CD4-positive, alpha-beta memory T cell (primary cell): ENCODE results near the gene RAB14. TPM values are rescaled to one million over a fixed set of nuclear protein-coding genes. Genes with fewer than 3 reads are reported as not detected.
A peak's percentile ranks its signal among the peaks of the same experiment; 100 is the strongest.

Experiments used
- CTCF ChIA-PET: fragments of 350-600 bp; sonication (Branson Sonifier 250); formaldehyde crosslinking; loops from one replicate; lab custom pipeline; 2021; ENCODE audit warnings: inconsistent platforms; ENCODE audit not compliant: partially characterized antibody; lab: Charles Lee
- POLR2A ChIA-PET: fragments of 350-600 bp; sonication (Branson Sonifier 250); formaldehyde crosslinking; loops from one replicate; lab custom pipeline; 2021; ENCODE audit not compliant: partially characterized antibody; lab: Charles Lee
- DNase-seq, 5 donors: peaks; one replicate each; pipeline versions ENCODE4 v3.0.0 to v3.0.0-alpha.2; 2020 to 2022; ENCODE audit warnings: mixed read lengths in 1 of 5
- H3K27ac ChIP-seq: one replicate; pipeline ENCODE4 v1.7.0; 2013; ENCODE audit warnings: low read depth, low read length
- H3K27me3 ChIP-seq: 2 replicates; pipeline ENCODE4 v1.7.0; 2013; ENCODE audit warnings: mild to moderate bottlenecking, low read length, moderate library complexity; ENCODE audit not compliant: insufficient read depth
- H3K36me3 ChIP-seq: 2 replicates; pipeline ENCODE4 v1.7.0; 2013; ENCODE audit warnings: mild to moderate bottlenecking, low read length, moderate library complexity; ENCODE audit not compliant: insufficient read depth
- H3K4me1 ChIP-seq: 2 replicates; pipeline ENCODE4 v1.7.0; 2013; ENCODE audit warnings: mild to moderate bottlenecking, low read length, moderate library complexity; ENCODE audit not compliant: insufficient read depth
- H3K4me3 ChIP-seq, 2 donors: one replicate each; pipeline ENCODE4 v1.7.0; 2013; ENCODE audit warnings: low read length in 2 of 2, mild to moderate bottlenecking in 1 of 2
- H3K9me3 ChIP-seq, 2 donors: one replicate each; pipeline ENCODE4 v1.7.0; 2013; ENCODE audit warnings: low read length in 2 of 2, control low read depth in 1 of 2; ENCODE audit not compliant: control insufficient read depth in 1 of 2
- H3K27ac Mint-ChIP-seq, 7 donors: one replicate each; pipeline ENCODE4 v1.8.0; 2020 to 2021; ENCODE audit warnings: mixed read lengths in 7 of 7, mild to moderate bottlenecking in 6 of 7, inconsistent platforms in 3 of 7, moderate library complexity in 3 of 7
- H3K27me3 Mint-ChIP-seq, 2 donors: one replicate each; pipeline ENCODE4 v1.8.0; 2020 to 2021; ENCODE audit warnings: mixed read lengths in 2 of 2
- H3K36me3 Mint-ChIP-seq, 2 donors: one replicate each; pipeline ENCODE4 v1.8.0; 2020 to 2021; ENCODE audit warnings: mixed read lengths in 2 of 2, inconsistent platforms in 1 of 2, mild to moderate bottlenecking in 1 of 2
- H3K4me1 Mint-ChIP-seq, 4 donors: one replicate each; pipeline ENCODE4 v1.8.0; 2020 to 2021; ENCODE audit warnings: mixed read lengths in 4 of 4, mild to moderate bottlenecking in 1 of 4
- H3K4me3 Mint-ChIP-seq, 8 donors: one replicate each; pipeline ENCODE4 v1.8.0; 2020 to 2021; ENCODE audit warnings: mixed read lengths in 8 of 8, mild to moderate bottlenecking in 7 of 8, moderate library complexity in 6 of 8, inconsistent platforms in 3 of 8
- H3K9me3 Mint-ChIP-seq, 8 donors: one replicate each; pipeline ENCODE4 v1.8.0; 2020 to 2021; ENCODE audit warnings: mixed read lengths in 8 of 8, mild to moderate bottlenecking in 5 of 8, inconsistent platforms in 3 of 8, moderate library complexity in 1 of 8
- intact Hi-C: fragments of 100-400 bp; cut with micrococcal nuclease; formaldehyde crosslinking; loops from one replicate; pipeline ENCODE4 v1.15.1; 2023
- polyA plus RNA-seq, 2 donors: library from polyadenylated mRNA; unstranded; fragments of 300-500 nt; fragmentation: Illumina TruSeq; gene quantifications; one replicate each; pipeline ENCODE4 v1.2.3, GENCODE V29; 2021
- total RNA-seq, 2 experiments: library from RNA; stranded (reverse); gene quantifications; one replicate each; pipeline ENCODE4 v1.2.3, GENCODE V29; 2021

Gene RAB14
- total and polyA plus RNA-seq, 4 experiments from 2014 or later, result 34.8 to 68.1 (median 59.8) TPM

GRCh38 chr9:121169094-121169601 is 32.5 kb downstream of the RAB14 start:
- H3K4me3 Mint-ChIP-seq, result peak overlapping the region in 3 of 8 donors; percentile 24 to 38 (median 25)
- DNase-seq, result peak; percentile 21 to 51 (median 28)
- H3K27ac ChIP-seq, result peak overlapping the region; percentile 23
- H3K27me3 ChIP-seq, result no peaks in the 10 kb centered on the region
- peaks cover 57 to 88% of the 10 kb centered on the region in 2 donors for H3K36me3 Mint-ChIP-seq
- intact Hi-C loops, result loop anchor here (2.0 kb wide), 1 partner anchor 62 kb away; no protein-coding TSS in a partner anchor
- POLR2A ChIA-PET, result interaction anchor here (0.8 to 2.3 kb wide), 4 partner anchors 15 to 48 kb away, joined by 3 to 6 read pairs (median 4); no protein-coding TSS in a partner anchor
- no peaks in the 10 kb centered on the region for H3K9me3 ChIP-seq
- H3K9me3 Mint-ChIP-seq, result no peaks in the 10 kb centered on the region
- H3K4me3 ChIP-seq, result no peak overlapping the region
- peaks cover 18 to 26% (median 23%) of the 10 kb centered on the region in 4 donors for H3K4me1 Mint-ChIP-seq
- CTCF ChIA-PET, result interaction anchor here (0.6 to 2.8 kb wide), 14 partner anchors 9 to 187 kb away, joined by 3 to 10 read pairs (median 4); no protein-coding TSS in a partner anchor
- peaks cover 17% of the 10 kb centered on the region for H3K4me1 ChIP-seq
- H3K27me3 Mint-ChIP-seq, result no peaks in the 10 kb centered on the region
- peaks cover 82% of the 10 kb centered on the region for H3K36me3 ChIP-seq
- H3K27ac Mint-ChIP-seq, result peak overlapping the region; percentile 50 to 90 (median 84)

DNA sequence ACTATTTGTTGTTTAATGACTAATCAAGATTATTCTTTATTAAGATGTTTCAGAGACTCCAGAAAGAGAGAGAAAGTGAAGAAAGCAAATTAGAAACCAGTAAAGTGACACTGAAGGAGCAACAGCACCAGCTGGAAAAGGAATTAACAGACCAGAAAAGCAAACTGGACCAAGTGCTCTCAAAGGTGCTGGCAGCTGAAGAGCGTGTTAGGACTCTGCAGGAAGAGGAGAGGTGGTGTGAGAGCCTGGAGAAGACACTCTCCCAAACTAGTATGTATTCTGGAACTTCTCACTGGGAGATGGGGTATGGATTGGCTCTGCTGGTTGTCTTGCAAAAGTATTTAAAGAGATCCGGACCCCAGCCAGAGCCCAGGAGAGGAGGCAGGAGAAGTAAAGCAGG is 33.6 kb downstream of the RAB14 start:
- H3K36me3 ChIP-seq, result peaks cover 75% of the 10 kb centered on the region
- H3K9me3 ChIP-seq, result no peaks in the 10 kb centered on the region
- ChIA-PET POLR2A (no interaction called here), CTCF (interaction anchor here (1.2 to 2.8 kb wide), 4 partner anchors 18 to 108 kb away, joined by 3 to 10 read pairs (median 8); no protein-coding TSS in a partner anchor)
- no peak overlapping the region for H3K27ac ChIP-seq
- Mint-ChIP-seq H3K9me3 (no peaks in the 10 kb centered on the region), H3K27ac (peak overlapping the region; percentile 31 to 90 (median 86)), H3K4me1 (peaks cover 18 to 27% (median 23%) of the 10 kb centered on the region in 4 donors), H3K4me3 (peak overlapping the region in 1 of 8 donors; percentile 6), H3K36me3 (peaks cover 52 to 85% of the 10 kb centered on the region in 2 donors), H3K27me3 (no peaks in the 10 kb centered on the region)
- intact Hi-C loops, result loop anchor here (2.0 kb wide), 1 partner anchor 61 kb away; no protein-coding TSS in a partner anchor
- DNase-seq, result no peak
- peaks cover 17% of the 10 kb centered on the region for H3K4me1 ChIP-seq
- no peak overlapping the region for H3K4me3 ChIP-seq
- H3K27me3 ChIP-seq, result no peaks in the 10 kb centered on the region

- Histone ChIP-seq H3K9me3 (no peaks in the 10 kb centered on the region), H3K27me3 (no peaks in the 10 kb centered on the region), H3K36me3 (peaks cover 70% of the 10 kb centered on the region), H3K27ac (no peak overlapping the region), H3K4me3 (no peak overlapping the region), H3K4me1 (peaks cover 13% of the 10 kb centered on the region)
- intact Hi-C loops, result no loop called here
- H3K4me3 Mint-ChIP-seq, result no peak overlapping the region
- peaks cover 0 to 1% (median 0%) of the 10 kb centered on the region in 8 donors for H3K9me3 Mint-ChIP-seq
- H3K27ac Mint-ChIP-seq, result peak overlapping the region in 4 of 7 donors; percentile 17 to 70 (median 34)
- peaks cover 9 to 14% (median 11%) of the 10 kb centered on the region in 4 donors for H3K4me1 Mint-ChIP-seq
- H3K36me3 Mint-ChIP-seq, result peaks cover 68 to 81% of the 10 kb centered on the region in 2 donors
- ChIA-PET CTCF (interaction anchor here (1.0 kb wide), 1 partner anchor 9 kb away, joined by 4 read pairs; no protein-coding TSS in a partner anchor), POLR2A (interaction anchor here (1.1 kb wide), 1 partner anchor 10 kb away, joined by 3 read pairs; no protein-coding TSS in a partner anchor)
- H3K27me3 Mint-ChIP-seq, result no peaks in the 10 kb centered on the region
- no peak for DNase-seq
Measured at GRCh38 chr9:121160025-121160424, 41.6 kb downstream of the RAB14 start.

DNA sequence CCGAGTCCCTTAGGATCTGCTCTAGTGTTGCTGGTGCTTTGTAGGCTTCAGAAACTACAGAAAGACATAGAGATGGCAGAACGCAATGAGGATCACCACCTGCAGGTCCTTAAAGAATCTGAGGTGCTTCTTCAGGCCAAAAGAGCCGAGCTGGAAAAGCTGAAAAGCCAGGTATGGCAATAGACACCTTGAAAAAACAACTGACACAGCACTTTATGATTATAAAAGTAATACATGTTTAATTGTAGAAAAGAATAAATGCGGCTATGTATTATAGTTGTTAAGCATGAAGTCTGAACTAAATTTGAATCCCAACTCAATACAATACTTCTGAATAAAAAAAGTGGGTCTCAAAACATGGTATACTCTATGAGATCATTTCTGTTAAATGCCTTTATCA is 43.7 kb downstream of the RAB14 start:
- Mint-ChIP-seq H3K36me3 (peaks cover 67 to 84% of the 10 kb centered on the region in 2 donors), H3K27ac (peak overlapping the region in 2 of 7 donors; percentile 23 to 38), H3K27me3 (no peaks in the 10 kb centered on the region), H3K4me1 (peaks cover 9 to 20% (median 14%) of the 10 kb centered on the region in 4 donors), H3K4me3 (no peak overlapping the region), H3K9me3 (peaks cover 0 to 1% (median 0%) of the 10 kb centered on the region in 8 donors)
- H3K9me3 ChIP-seq, result no peaks in the 10 kb centered on the region
- peaks cover 13% of the 10 kb centered on the region for H3K4me1 ChIP-seq
- H3K27me3 ChIP-seq, result no peaks in the 10 kb centered on the region
- H3K36me3 ChIP-seq, result peaks cover 62% of the 10 kb centered on the region
- CTCF ChIA-PET, result no interaction called here
- POLR2A ChIA-PET, result no interaction called here
- intact Hi-C loops, result loop anchor here (5.0 kb wide), 1 partner anchor 36 kb away; no protein-coding TSS in a partner anchor
- no peak overlapping the region for H3K4me3 ChIP-seq
- no peak overlapping the region for H3K27ac ChIP-seq
- no peak for DNase-seq

DNA sequence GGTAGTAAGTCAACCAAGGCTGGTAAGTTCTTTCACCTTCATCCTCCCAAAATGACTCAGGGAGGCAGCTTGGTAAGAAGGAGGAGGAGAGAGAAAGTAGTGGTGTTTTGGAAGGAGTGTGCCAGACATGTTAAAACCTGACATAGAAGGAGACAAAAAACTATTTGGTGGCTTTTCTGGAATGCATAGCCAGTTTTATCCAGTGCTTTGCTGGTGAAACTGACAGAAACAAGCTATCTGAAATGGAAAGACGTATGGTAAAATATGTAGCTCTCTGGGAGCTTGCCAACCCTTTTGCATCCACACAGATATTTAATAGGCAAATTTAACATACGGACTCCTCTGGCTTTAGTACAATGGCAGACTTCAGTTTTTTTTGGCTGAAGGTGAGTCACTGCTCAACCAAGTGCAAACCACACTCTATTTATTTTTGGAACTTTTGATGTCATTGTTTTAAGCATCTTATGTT is 45.4 kb downstream of the RAB14 start:
- Mint-ChIP-seq H3K4me1 (peaks cover 12 to 27% (median 20%) of the 10 kb centered on the region in 4 donors), H3K27me3 (no peaks in the 10 kb centered on the region), H3K4me3 (peak overlapping the region in 1 of 8 donors; percentile 67), H3K27ac (peak overlapping the region in 6 of 7 donors; percentile 34 to 79 (median 60)), H3K36me3 (peaks cover 73 to 87% of the 10 kb centered on the region in 2 donors), H3K9me3 (peaks cover 0 to 1% (median 0%) of the 10 kb centered on the region in 8 donors)
- no peaks in the 10 kb centered on the region for H3K27me3 ChIP-seq
- no peaks in the 10 kb centered on the region for H3K9me3 ChIP-seq
- peaks cover 13% of the 10 kb centered on the region for H3K4me1 ChIP-seq
- intact Hi-C loops, result loop anchor here (5.0 kb wide), 1 partner anchor 34 kb away; no protein-coding TSS in a partner anchor
- H3K36me3 ChIP-seq, result peaks cover 61% of the 10 kb centered on the region
- H3K27ac ChIP-seq, result no peak overlapping the region
- DNase-seq, result peak in 3 of 5 donors; percentile 11 to 39 (median 17)
- POLR2A ChIA-PET, result interaction anchor here (1.2 to 1.3 kb wide), 2 partner anchors 21 to 35 kb away, joined by 4 to 5 read pairs; no protein-coding TSS in a partner anchor
- no peak overlapping the region for H3K4me3 ChIP-seq
- CTCF ChIA-PET, result no interaction called here

- ChIA-PET CTCF (interaction anchor here (1.0 to 1.4 kb wide), 2 partner anchors 10 to 15 kb away, joined by 3 to 6 read pairs; no protein-coding TSS in a partner anchor), POLR2A (no interaction called here)
- no peak for DNase-seq
- Histone ChIP-seq H3K4me3 (no peak overlapping the region), H3K4me1 (peaks cover 13% of the 10 kb centered on the region), H3K36me3 (peaks cover 56% of the 10 kb centered on the region), H3K27ac (no peak overlapping the region), H3K27me3 (no peaks in the 10 kb centered on the region), H3K9me3 (no peaks in the 10 kb centered on the region)
- Mint-ChIP-seq H3K36me3 (peaks cover 73 to 84% of the 10 kb centered on the region in 2 donors), H3K4me3 (no peak overlapping the region), H3K9me3 (peaks cover 0 to 1% (median 0%) of the 10 kb centered on the region in 8 donors), H3K4me1 (peaks cover 12 to 31% (median 23%) of the 10 kb centered on the region in 4 donors), H3K27me3 (no peaks in the 10 kb centered on the region), H3K27ac (peak overlapping the region in 2 of 7 donors; percentile 42 to 64)
- intact Hi-C loops, result loop anchor here (5.0 kb wide), 2 partner anchors 32 to 47 kb away; no protein-coding TSS in a partner anchor
Measured at GRCh38 chr9:121154782-121155181, 46.9 kb downstream of the RAB14 start.
